ENCODE results near the gene PTPN7. TPM values are rescaled to one million over a fixed set of nuclear protein-coding genes. Genes with fewer than 3 reads are reported as not detected.

PTPN7 gene
- total and polyA plus RNA-seq, 2 of the 13 experiments (the other 11 are each of a cell fraction or from before 2014, with no cell fraction given), result not detected

- TF ChIP-seq, protein P1, sequence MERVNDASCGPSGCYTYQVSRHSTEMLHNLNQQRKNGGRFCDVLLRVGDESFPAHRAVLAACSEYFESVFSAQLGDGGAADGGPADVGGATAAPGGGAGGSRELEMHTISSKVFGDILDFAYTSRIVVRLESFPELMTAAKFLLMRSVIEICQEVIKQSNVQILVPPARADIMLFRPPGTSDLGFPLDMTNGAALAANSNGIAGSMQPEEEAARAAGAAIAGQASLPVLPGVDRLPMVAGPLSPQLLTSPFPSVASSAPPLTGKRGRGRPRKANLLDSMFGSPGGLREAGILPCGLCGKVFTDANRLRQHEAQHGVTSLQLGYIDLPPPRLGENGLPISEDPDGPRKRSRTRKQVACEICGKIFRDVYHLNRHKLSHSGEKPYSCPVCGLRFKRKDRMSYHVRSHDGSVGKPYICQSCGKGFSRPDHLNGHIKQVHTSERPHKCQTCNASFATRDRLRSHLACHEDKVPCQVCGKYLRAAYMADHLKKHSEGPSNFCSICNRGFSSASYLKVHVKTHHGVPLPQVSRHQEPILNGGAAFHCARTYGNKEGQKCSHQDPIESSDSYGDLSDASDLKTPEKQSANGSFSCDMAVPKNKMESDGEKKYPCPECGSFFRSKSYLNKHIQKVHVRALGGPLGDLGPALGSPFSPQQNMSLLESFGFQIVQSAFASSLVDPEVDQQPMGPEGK (CRISPR knock-in tag; IDR thresholded peaks at IDR 0.05), result no peak
- TF ChIP-seq JUN (CRISPR knock-in tag; IDR thresholded peaks at IDR 0.05) (no peak), ZNF18 (CRISPR knock-in tag; IDR thresholded peaks at IDR 0.05; ENCODE audit: insufficient replicate concordance) (no peak), BRCA1 (CRISPR knock-in tag; IDR thresholded peaks at IDR 0.05) (no peak), GLMP (CRISPR knock-in tag; IDR thresholded peaks at IDR 0.05; ENCODE audit: borderline replicate concordance) (no peak), HOXD1 (CRISPR knock-in tag; IDR thresholded peaks at IDR 0.05) (no peak), ZNF784 (CRISPR knock-in tag; IDR thresholded peaks at IDR 0.05; ENCODE audit: borderline replicate concordance) (no peak), FOXJ3 (CRISPR knock-in tag; IDR thresholded peaks at IDR 0.05; ENCODE audit: borderline replicate concordance) (no peak)
- TF ChIP-seq, protein P2, sequence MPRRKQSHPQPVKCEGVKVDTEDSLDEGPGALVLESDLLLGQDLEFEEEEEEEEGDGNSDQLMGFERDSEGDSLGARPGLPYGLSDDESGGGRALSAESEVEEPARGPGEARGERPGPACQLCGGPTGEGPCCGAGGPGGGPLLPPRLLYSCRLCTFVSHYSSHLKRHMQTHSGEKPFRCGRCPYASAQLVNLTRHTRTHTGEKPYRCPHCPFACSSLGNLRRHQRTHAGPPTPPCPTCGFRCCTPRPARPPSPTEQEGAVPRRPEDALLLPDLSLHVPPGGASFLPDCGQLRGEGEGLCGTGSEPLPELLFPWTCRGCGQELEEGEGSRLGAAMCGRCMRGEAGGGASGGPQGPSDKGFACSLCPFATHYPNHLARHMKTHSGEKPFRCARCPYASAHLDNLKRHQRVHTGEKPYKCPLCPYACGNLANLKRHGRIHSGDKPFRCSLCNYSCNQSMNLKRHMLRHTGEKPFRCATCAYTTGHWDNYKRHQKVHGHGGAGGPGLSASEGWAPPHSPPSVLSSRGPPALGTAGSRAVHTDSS (CRISPR knock-in tag; conservative IDR thresholded peaks at IDR 0.05), result no peak
Measured at GRCh38 chr1:202133989-202134388, 26.4 kb downstream of the PTPN7 start (continued).
